ENCODE results near the gene ASAP2. TPM values are rescaled to one million over a fixed set of nuclear protein-coding genes. Genes with fewer than 3 reads are reported as not detected.

The ASAP2 gene
- total and polyA plus RNA-seq, 9 of the 15 experiments (the other 6 are each of a cell fraction or from before 2014, with no cell fraction given) = 0.06 to 4.3 (median 3.1) TPM

DNA sequence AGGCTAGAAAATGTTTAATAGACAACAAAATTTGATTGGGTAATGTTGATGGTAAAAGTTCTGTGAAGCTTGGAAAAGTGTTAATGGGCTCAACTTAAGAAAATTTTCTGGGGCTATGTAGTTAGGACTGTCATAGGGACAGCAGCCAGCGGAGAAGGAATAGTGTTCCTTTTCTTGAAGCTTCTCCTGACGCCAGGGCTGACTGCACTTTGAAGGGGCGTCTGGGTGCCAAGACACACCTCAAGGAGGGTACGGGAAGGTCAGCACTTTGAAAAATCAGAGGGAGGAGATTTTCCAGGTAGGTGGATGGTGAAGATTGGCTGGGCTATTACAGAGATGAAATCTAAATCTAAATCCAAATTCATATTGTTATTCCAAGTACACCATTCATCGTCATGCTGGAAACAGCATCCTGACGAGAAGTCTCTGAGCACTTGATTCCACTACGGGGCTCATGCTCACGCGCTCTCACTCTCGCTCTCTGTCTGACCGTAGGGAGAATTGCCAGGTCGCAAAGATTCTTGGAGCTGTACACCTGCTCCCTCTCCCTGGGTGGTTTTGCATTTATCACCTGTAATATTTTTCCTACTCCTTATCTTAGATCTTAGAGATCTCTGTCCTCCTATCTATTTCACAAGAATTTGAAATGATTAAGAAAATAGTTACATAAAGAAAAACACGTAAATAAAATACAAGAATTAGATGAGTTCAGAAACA, 125.7 kb downstream of the ASAP2 start:
- ChIA-PET CTCF (ENCODE audit: low intra/inter-chr PET ratio) (interaction anchor here (3.7 kb wide), 1 partner anchor 189 kb away, joined by 13 read pairs; no protein-coding TSS in a partner anchor), POLR2A (interaction anchor here (0.6 to 0.8 kb wide), 3 partner anchors 13 to 61 kb away, joined by 3 read pairs; no protein-coding TSS in a partner anchor)
- Histone ChIP-seq H3K4me1 (replicated peaks in 1 of 2; ENCODE audit: control insufficient read depth in 2 of 2, insufficient read depth in 2 of 2, low read length in 2 of 2) (peaks cover 18 to 41% of the 10 kb centered on the region in 2 experiments), H3K9me3 (replicated peaks; ENCODE audit: control insufficient read depth, insufficient read depth, low read depth, low read length) (no peaks in the 10 kb centered on the region), H3K27ac (ENCODE audit: extremely low read depth, low read depth, low read length) (no peak overlapping the region), H3K4me3 (no peak overlapping the region), H4K20me1 (replicated peaks; ENCODE audit: control insufficient read depth, insufficient read depth, low read length) (no peaks in the 10 kb centered on the region), H2AFZ (ENCODE audit: low read depth, low read length) (no peak overlapping the region), H3K79me2 (ENCODE audit: control insufficient read depth, insufficient read depth, low read length) (no peaks in the 10 kb centered on the region), H3K9ac (ENCODE audit: insufficient read depth in 1 of 2, low read depth in 2 of 2, low read length in 2 of 2) (no peak overlapping the region), H3K4me2 (ENCODE audit: insufficient read depth, low read length) (no peak overlapping the region), H3K36me3 (ENCODE audit: control insufficient read depth, insufficient read depth, low read length) (no peaks in the 10 kb centered on the region; the same call in 2 of the 3 replicates), H3K9me1 (ENCODE audit: control insufficient read depth, insufficient read depth, low read length) (no peaks in the 10 kb centered on the region), H3K27me3 (ENCODE audit: control insufficient read depth in 2 of 2, insufficient read depth in 2 of 2, low read length in 2 of 2) (no peaks in the 10 kb centered on the region; a peak in 1 of 5 replicates)
- FAIRE-seq (no peak), DNase-seq (ENCODE audit: extremely low read depth in 1 of 4, low spot score in 3 of 4) (no peak), ATAC-seq (no peak)
- TF ChIP-seq, protein P1, sequence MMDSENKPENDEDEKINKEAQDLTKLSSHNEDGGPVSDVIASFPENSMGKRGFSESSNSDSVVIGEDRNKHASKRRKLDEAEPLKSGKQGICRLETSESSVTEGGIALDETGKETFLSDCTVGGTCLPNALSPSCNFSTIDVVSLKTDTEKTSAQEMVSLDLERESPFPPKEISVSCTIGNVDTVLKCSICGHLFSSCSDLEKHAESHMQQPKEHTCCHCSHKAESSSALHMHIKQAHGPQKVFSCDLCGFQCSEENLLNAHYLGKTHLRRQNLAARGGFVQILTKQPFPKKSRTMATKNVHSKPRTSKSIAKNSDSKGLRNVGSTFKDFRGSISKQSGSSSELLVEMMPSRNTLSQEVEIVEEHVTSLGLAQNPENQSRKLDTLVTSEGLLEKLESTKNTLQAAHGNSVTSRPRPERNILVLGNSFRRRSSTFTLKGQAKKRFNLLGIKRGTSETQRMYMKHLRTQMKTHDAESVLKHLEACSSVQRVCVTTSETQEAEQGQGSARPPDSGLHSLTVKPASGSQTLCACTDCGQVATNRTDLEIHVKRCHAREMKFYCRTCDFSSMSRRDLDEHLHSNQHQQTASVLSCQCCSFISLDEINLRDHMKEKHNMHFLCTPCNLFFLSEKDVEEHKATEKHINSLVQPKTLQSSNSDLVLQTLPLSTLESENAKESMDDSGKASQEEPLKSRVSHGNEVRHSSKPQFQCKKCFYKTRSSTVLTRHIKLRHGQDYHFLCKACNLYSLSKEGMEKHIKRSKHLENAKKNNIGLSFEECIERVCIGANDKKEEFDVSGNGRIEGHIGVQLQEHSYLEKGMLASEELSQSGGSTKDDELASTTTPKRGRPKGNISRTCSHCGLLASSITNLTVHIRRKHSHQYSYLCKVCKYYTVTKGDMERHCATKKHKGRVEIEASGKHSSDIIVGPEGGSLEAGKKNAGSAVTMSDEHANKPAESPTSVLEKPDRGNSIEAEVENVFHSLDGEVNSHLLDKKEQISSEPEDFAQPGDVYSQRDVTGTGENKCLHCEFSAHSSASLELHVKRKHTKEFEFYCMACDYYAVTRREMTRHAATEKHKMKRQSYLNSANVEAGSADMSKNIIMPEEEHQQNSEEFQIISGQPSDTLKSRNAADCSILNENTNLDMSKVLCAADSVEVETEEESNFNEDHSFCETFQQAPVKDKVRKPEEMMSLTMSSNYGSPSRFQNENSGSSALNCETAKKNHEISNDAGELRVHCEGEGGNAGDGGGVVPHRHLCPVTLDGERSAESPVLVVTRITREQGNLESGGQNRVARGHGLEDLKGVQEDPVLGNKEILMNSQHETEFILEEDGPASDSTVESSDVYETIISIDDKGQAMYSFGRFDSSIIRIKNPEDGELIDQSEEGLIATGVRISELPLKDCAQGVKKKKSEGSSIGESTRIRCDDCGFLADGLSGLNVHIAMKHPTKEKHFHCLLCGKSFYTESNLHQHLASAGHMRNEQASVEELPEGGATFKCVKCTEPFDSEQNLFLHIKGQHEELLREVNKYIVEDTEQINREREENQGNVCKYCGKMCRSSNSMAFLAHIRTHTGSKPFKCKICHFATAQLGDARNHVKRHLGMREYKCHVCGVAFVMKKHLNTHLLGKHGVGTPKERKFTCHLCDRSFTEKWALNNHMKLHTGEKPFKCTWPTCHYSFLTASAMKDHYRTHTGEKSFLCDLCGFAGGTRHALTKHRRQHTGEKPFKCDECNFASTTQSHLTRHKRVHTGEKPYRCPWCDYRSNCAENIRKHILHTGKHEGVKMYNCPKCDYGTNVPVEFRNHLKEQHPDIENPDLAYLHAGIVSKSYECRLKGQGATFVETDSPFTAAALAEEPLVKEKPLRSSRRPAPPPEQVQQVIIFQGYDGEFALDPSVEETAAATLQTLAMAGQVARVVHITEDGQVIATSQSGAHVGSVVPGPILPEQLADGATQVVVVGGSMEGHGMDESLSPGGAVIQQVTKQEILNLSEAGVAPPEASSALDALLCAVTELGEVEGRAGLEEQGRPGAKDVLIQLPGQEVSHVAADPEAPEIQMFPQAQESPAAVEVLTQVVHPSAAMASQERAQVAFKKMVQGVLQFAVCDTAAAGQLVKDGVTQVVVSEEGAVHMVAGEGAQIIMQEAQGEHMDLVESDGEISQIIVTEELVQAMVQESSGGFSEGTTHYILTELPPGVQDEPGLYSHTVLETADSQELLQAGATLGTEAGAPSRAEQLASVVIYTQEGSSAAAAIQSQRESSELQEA (IDR thresholded peaks at IDR 0.05; ENCODE audit: low read depth) = no peak
- TF ChIP-seq, protein P2, sequence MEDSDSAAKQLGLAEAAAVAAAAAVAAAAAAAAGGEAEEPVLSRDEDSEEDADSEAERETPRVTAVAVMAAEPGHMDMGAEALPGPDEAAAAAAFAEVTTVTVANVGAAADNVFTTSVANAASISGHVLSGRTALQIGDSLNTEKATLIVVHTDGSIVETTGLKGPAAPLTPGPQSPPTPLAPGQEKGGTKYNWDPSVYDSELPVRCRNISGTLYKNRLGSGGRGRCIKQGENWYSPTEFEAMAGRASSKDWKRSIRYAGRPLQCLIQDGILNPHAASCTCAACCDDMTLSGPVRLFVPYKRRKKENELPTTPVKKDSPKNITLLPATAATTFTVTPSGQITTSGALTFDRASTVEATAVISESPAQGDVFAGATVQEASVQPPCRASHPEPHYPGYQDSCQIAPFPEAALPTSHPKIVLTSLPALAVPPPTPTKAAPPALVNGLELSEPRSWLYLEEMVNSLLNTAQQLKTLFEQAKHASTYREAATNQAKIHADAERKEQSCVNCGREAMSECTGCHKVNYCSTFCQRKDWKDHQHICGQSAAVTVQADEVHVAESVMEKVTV (CRISPR knock-in tag; IDR thresholded peaks at IDR 0.05) = no peak
- TF ChIP-seq NR2C2 (CRISPR knock-in tag; IDR thresholded peaks at IDR 0.05) (no peak), NR2C2 (tag; IDR thresholded peaks at IDR 0.05) (peak; percentile 19; the same call in 1 of the 2 replicates), RAD51 (IDR thresholded peaks at IDR 0.05; ENCODE audit: borderline replicate concordance, low read depth) (no peak)
- no TSS peak for BruUV-seq (replicated peaks)
- intact Hi-C loops (cut with micrococcal nuclease) (no loop called here), in situ Hi-C loops (cut with MboI) (no loop called here)
- WGBS (ENCODE audit: insufficient coverage, low coverage, missing lambda C conversion rate) = 86% methylated on average over 13 of the region's 13 CpGs
